H1 (cell line): ENCODE data around the gene MAGEB4. TPM values are rescaled to one million over a fixed set of nuclear protein-coding genes. Genes with fewer than 3 reads are reported as not detected.

Experiments
- CBX5 ChIP-seq: fragments of 300-800, 300-1000 bp; sonication (generic); IDR thresholded peaks from 2 replicates; pipeline ENCODE4 v1.7.1; 2016; ENCODE audit warnings: antibody characterized with exemption, low read length, low read depth
- CHD7 ChIP-seq: fragments of 300-600 bp; sonication (generic); IDR thresholded peaks from 2 replicates; pipeline ENCODE4 v1.7.1; 2012; ENCODE audit warnings: low read length, moderate library complexity, mild to moderate bottlenecking, inconsistent platforms; ENCODE audit not compliant: insufficient replicate concordance
- E2F6 ChIP-seq: IDR thresholded peaks from 2 replicates; pipeline ENCODE4 v1.6.1; 2012; ENCODE audit warnings: inconsistent platforms
- JUN ChIP-seq: IDR thresholded peaks from 2 replicates; pipeline ENCODE4 v1.6.1; 2011; ENCODE audit warnings: low read depth, mild to moderate bottlenecking, improper control_type of control experiment, low read length
- MAX ChIP-seq: IDR thresholded peaks from 2 replicates; pipeline ENCODE4 v1.6.1; 2012; ENCODE audit warnings: inconsistent platforms
- RBBP5 ChIP-seq: IDR thresholded peaks from 2 replicates; pipeline ENCODE4 v1.7.1; 2012; ENCODE audit warnings: low read depth, mild to moderate bottlenecking, inconsistent platforms, low read length, moderate library complexity, borderline replicate concordance
- TAF7 ChIP-seq: optimal IDR thresholded peaks from 2 replicates; pipeline ENCODE3; 2011; ENCODE audit warnings: low read depth, mild to moderate bottlenecking, inconsistent platforms, low read length, moderate library complexity, borderline replicate concordance
- ZNF274 ChIP-seq: IDR thresholded peaks from 2 replicates; pipeline ENCODE4 v1.7.0; 2012; ENCODE audit warnings: low read length, borderline replicate concordance; ENCODE audit errors: extremely low read depth
- polyA plus RNA-seq, 7 experiments: library from polyadenylated mRNA; depleted of rRNA in 3 of 7; stranded (reverse) in 5 of 7; unstranded in 2 of 7; fragments of >200 nt in 5 of 7; fragments of 200-250 nt in 2 of 7; gene quantifications; 1 replicate in 5 of 7; 2 replicates in 1 of 7; 4 replicates in 1 of 7; pipeline versions ENCODE4 v1.2.1 to v1.2.3, GENCODE V29; 2011 to 2013; ENCODE audit warnings: missing spikeins in 2 of 7, mixed read lengths in 2 of 7
- total RNA-seq: library from RNA; stranded (reverse); fragmentation: NEBNext Ultra II Directional; extraction: Animal tissue kit (Norgen Biotek cat#: 25700); gene quantifications from 2 replicates; pipeline ENCODE4 v1.2.1, GENCODE V29; 2021

The MAGEB4 gene
- total and polyA plus RNA-seq, 2 of the 8 experiments (the other 6 are each of a cell fraction or from before 2014, with no cell fraction given), result not detected

GRCh38 chrX:30262763-30263162, 21.0 kb downstream of the MAGEB4 start (continued):
- TF ChIP-seq CHD7, result no peak
- TF ChIP-seq MAX, result no peak
- TF ChIP-seq E2F6, result no peak
- TF ChIP-seq JUN, result no peak
- no peak for TF ChIP-seq RBBP5
- TF ChIP-seq CBX5, result no peak
- no peak for TF ChIP-seq ZNF274
- TF ChIP-seq TAF7, result no peak
